ENCODE data around the gene PJVK. TPM values are rescaled to one million over a fixed set of nuclear protein-coding genes. Genes with fewer than 3 reads are reported as not detected.
A peak's percentile ranks its signal among the peaks of the same experiment; 100 is the strongest.

PJVK gene
- total and polyA plus RNA-seq, 9 of the 15 experiments (the other 6 are each of a cell fraction or from before 2014, with no cell fraction given), result 0.11 to 1.5 (median 0.73) TPM

DNA sequence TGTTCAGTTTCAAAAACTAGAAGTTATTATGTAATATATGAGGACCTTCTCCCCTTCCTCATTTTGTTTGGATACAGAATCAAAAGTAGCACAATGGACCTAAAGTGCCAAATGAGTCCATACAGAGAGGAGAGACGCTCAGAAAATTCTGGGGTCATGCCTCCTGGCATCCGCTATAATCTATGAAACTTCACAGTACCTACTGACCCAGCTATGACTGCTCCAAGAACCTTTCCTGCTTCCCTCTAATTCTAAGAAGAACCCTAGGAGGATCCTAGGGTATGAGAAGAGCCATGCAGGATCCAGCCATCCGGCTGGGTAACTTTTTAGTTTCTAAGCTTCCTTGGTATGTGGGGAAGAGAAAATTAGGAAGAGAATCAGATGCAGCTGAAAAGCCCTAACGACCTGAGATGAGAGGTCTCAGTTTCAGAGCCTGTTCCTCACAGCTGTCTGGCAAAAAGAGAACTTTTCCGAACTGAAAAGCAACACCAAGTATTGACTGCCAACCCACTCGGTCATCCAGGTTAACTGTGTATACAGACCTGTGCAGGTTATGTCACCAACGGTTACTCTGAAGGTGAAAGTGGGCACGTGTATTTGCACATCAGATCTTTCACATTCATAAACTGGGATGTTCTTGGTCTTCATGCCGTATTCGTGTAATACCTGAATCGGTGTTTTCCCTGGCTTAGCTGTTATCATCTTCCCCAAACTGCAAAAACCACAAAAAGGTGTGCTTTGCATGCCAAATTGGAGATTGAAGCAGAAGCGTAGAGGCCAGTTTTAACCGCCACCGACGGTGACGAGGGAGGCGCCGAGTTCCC is 1.3 kb upstream of the PJVK start (continued):
- TF ChIP-seq RERE (CRISPR knock-in tag; IDR thresholded peaks at IDR 0.05; ENCODE audit: borderline replicate concordance) (no peak), KLF6 (CRISPR knock-in tag; IDR thresholded peaks at IDR 0.05; ENCODE audit: borderline replicate concordance) (no peak), HDAC1 (IDR thresholded peaks at IDR 0.05) (peak in 1 of 2 experiments; percentile 64; a peak in 2 of 4 replicates), ELF4 (CRISPR knock-in tag; IDR thresholded peaks at IDR 0.05) (no peak), JUNB (CRISPR knock-in tag; conservative IDR thresholded peaks at IDR 0.05) (0 out of 2 replicates have a peak, but pooled peaks have one; percentile 24), ZNF583 (CRISPR knock-in tag; IDR thresholded peaks at IDR 0.05) (no peak), STAT5B (CRISPR knock-in tag; IDR thresholded peaks at IDR 0.05) (no peak), DPF2 (IDR thresholded peaks at IDR 0.05) (peak; percentile 16; the same call in 1 of the 2 replicates), FOXP4 (CRISPR knock-in tag; IDR thresholded peaks at IDR 0.05; ENCODE audit: borderline replicate concordance) (no peak), FOXA3 (CRISPR knock-in tag; conservative IDR thresholded peaks at IDR 0.05 in 1 of 2, IDR thresholded peaks at IDR 0.05 in 1 of 2) (peak in 1 of 2 experiments; percentile 30; a peak in 1 of 4 replicates), CBX3 (IDR thresholded peaks at IDR 0.05; ENCODE audit: borderline replicate concordance in 1 of 2, low read length in 2 of 2) (no peak), CLOCK (CRISPR knock-in tag; IDR thresholded peaks at IDR 0.05; ENCODE audit: borderline replicate concordance) (no peak)
- TF ChIP-seq, protein P1, sequence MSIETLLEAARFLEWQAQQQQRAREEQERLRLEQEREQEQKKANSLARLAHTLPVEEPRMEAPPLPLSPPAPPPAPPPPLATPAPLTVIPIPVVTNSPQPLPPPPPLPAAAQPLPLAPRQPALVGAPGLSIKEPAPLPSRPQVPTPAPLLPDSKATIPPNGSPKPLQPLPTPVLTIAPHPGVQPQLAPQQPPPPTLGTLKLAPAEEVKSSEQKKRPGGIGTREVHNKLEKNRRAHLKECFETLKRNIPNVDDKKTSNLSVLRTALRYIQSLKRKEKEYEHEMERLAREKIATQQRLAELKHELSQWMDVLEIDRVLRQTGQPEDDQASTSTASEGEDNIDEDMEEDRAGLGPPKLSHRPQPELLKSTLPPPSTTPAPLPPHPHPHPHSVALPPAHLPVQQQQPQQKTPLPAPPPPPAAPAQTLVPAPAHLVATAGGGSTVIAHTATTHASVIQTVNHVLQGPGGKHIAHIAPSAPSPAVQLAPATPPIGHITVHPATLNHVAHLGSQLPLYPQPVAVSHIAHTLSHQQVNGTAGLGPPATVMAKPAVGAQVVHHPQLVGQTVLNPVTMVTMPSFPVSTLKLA (conservative IDR thresholded peaks at IDR 0.05), result peak in 1 of 2 experiments; percentile 33; a peak in 2 of 4 replicates

Measured in K562 (cell line).